Amniotic stem cell (primary cell): ENCODE data around the gene ANK2.
"Not testable (repeated sequence)": the region's sequence is repeated elsewhere in the genome, so short reads cannot be mapped to it uniquely, and the experiment has no call there.

Experiments used
- DNase-seq: peaks from one replicate; lab custom pipeline; 2025; lab: John Stamatoyannopoulos, UW

Gene ANK2

GRCh38 chr4:113052379-113052951, 3.0 kb downstream of the ANK2 start:
- DNase-seq = no peak

DNA sequence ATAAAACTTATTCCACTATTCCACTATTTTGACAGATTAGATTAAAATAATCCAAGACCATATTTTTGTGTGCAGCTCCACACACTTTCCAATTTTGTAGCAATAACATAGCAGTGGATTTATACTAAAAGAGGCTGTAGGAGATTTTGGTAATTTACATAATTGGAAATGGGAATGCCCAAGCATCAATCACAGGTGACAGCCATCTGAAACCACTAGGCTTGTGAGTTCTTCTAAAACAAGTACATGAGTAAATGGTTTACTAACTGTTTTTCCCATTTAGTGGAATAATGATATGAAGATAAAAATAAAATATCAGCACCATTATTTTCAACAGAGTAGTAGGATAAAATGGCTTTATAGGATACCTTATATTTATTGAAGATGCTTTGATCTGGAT, 4.4 kb downstream of the ANK2 start:
- no peak for DNase-seq

DNA sequence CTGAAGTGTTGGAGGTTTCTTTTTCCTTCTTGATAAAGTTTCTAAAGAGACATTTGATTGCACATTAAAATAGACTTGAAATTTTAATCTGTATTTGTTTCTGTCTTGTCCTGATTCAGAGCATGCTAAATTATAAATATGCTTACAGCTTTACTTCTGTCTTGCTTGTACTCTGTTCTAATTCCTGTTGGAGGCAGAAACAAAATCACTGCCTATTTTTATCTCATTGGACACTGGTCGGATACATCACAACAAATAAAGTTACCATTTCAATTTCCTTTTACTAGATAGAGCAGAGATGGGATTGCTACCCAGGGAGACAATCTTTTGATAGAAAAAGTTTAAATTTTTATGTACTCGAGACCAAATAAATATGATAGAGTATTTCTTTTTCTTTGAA, 6.9 kb downstream of the ANK2 start:
- no peak for DNase-seq

DNA sequence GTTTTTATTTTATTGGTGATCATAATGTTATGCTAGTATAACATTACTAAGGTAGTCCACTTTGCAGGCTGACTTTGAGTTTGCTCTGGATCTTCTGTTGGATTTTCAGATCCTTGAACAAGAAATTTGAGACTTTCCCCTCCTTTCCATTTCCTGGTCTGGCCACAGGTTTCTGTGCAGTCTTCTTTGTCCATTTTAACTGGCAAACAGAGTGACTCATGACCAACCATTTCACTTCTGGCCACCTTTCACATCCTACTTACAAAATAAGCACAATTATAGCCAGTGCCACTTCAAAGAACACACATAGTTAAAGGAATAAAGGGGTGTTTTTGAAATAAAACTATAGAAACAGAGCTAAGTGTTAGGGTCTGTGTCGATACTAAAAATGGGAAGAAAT, 8.4 kb downstream of the ANK2 start:
- no peak for DNase-seq

- no peak for DNase-seq
Observed at GRCh38 chr4:113059449-113060182, 10.2 kb downstream of the ANK2 start.

GRCh38 chr4:113060853-113061252, 11.4 kb downstream of the ANK2 start:
- no peak for DNase-seq

GRCh38 chr4:113064244-113064643, 14.8 kb downstream of the ANK2 start:
- no peak for DNase-seq

GRCh38 chr4:113065629-113066028, 16.2 kb downstream of the ANK2 start:
- no peak for DNase-seq

GRCh38 chr4:113068771-113069170, 19.3 kb downstream of the ANK2 start:
- not testable (repeated sequence) for DNase-seq

DNA sequence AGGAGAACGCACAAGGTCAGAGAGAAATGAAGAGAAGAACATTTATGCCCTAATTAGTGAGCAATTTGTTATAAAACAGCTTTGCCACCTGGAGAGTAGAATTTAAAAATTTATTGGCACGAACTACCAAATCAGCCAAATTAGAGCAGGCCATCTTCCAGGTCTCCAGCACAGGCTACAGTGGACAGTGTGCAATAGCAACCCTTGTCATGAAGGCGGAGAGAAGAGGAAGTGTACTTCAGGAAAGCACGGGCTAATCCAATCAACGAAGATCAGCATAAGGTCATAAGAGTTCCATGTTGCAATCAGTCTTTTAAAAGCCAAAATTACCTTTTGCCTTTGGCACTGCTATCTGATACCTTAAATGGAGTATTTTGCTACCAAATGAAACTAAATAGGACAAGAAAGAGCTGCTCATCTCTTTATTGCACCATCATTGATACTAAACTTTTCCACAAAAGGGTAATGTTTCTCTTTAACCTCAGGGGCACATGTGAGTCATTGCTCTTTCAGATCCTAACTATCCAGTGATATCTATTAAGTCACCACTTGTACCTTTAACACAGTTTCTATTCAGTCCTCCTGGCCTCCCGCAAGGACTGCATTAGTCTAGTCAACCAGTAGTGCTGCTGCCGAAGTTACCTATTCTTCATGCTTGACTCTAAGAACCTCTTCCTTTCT, 19.9 kb downstream of the ANK2 start:
- no peak for DNase-seq

- DNase-seq = no peak
Observed at GRCh38 chr4:113070755-113071154, 21.3 kb downstream of the ANK2 start.

GRCh38 chr4:113071274-113071673, 21.8 kb downstream of the ANK2 start:
- no peak for DNase-seq

DNA sequence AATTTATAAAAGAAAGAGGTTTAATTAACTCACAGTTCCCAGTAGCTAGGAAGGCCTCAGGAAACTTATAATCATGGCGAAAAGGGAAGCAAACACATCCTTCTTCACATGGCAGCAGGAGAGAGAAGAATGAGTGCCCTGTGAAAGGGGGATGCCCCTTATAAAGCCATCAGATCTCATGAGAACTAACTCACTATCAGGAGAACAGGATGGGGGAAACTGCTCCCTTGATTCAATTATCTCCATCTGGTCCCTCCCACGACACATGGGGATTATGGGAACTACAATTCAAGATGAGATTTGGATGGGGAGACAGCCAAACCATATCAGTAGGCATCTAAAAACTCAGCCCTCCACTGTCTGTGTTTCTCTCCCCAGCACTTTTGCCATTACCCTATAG, 22.4 kb downstream of the ANK2 start:
- DNase-seq = no peak

DNA sequence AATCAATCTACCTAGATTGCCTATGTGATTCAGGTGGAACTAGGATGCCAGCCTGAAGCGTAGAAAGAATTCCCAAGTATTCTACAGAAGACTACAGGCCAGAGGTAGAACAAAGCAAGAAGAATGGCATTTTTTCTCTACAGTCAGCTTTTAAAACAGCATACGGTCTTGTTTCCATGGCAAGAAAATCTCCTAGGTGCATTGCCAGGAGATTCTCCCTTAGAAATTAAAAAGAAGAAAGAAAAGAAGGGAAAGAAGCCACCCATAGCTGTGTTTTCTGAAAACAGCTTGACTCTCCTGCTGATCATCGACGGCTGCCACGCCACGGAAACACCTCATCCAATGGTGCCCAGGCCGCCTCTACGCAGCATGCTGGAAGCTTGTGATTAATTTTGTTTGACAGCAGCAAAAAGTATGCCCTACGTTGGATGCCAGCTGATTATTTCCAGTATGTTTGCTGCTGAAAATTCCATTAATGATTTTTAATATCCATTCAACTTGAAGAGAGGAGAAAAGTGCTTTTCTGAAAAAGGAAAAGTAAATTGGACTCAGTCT, 24.1 kb downstream of the ANK2 start:
- no peak for DNase-seq

- DNase-seq = no peak
Observed at GRCh38 chr4:113077575-113077974, 28.1 kb downstream of the ANK2 start.

- no peak for DNase-seq
Observed at GRCh38 chr4:113078066-113078465, 28.6 kb downstream of the ANK2 start.

GRCh38 chr4:113080050-113080449, 30.6 kb downstream of the ANK2 start:
- no peak for DNase-seq

- no peak for DNase-seq
Observed at GRCh38 chr4:113080624-113081023, 31.2 kb downstream of the ANK2 start.

GRCh38 chr4:113083346-113083745, 33.9 kb downstream of the ANK2 start:
- no peak for DNase-seq

- DNase-seq = no peak
Observed at GRCh38 chr4:113086172-113086695, 36.8 kb downstream of the ANK2 start.

- no peak for DNase-seq
Observed at GRCh38 chr4:113088050-113088449, 38.6 kb downstream of the ANK2 start.

DNA sequence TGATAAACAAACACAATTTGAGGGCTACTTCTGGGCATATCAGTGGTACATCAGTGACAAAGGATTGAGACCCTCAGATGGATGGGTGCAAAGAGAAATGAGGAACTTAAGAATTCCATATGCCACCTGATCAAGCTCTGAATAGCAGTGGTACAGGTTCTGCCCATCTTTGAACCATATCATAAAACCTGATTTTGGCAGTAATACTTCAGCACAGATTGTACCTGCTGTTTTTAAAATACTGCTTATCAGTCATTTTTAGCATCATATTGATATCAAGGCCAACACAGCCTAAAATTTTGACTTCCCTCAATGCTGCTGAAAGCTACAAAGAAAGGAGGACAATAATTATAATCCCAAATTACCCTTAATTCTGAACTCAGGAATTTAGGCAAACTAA, 41.5 kb downstream of the ANK2 start:
- DNase-seq = no peak

- DNase-seq = no peak
Observed at GRCh38 chr4:113094331-113094730, 44.9 kb downstream of the ANK2 start.
